HepG2 (cell line): ENCODE results near the gene ENTPD6. TPM values are rescaled to one million over a fixed set of nuclear protein-coding genes. Genes with fewer than 3 reads are reported as not detected.
A peak's percentile ranks its signal among the peaks of the same experiment; 100 is the strongest.

Source experiments
- ATF1 ChIP-seq: IDR thresholded peaks from 2 replicates; pipeline ENCODE4 v1.6.1; 2016; ENCODE audit warnings: mild to moderate bottlenecking, control low read depth
- ATF7-NPFF ChIP-seq: sonication (generic); formaldehyde crosslinking; IDR thresholded peaks from 2 replicates; pipeline ENCODE4 v1.8.1; 2023; ENCODE audit warnings: mild to moderate bottlenecking, low read depth, missing genetic modification reagents, moderate library complexity
- BRD4 ChIP-seq: sonication (generic); formaldehyde crosslinking; IDR thresholded peaks from 2 replicates; pipeline ENCODE4 v1.4.0; 2020; ENCODE audit warnings: missing genetic modification reagents
- ETV5 ChIP-seq: IDR thresholded peaks from 2 replicates; pipeline ENCODE4 v1.6.1; 2018; ENCODE audit warnings: missing biosample characterization, missing genetic modification reagents, inconsistent platforms, borderline replicate concordance
- FOXA1 ChIP-seq, 2 experiments: fragments of 450-650 bp in 1 of 2; sonication (generic) in 1 of 2; formaldehyde crosslinking in 1 of 2; IDR thresholded peaks; 2 replicates each; pipeline versions ENCODE4 v1.4.0 to v1.6.1; 2016 to 2020; ENCODE audit warnings: missing genetic modification reagents in 1 of 2
- FOXC1 ChIP-seq: sonication (generic); formaldehyde crosslinking; IDR thresholded peaks from 2 replicates; pipeline ENCODE4 v1.8.0; 2022; ENCODE audit warnings: mild to moderate bottlenecking, missing genetic modification reagents, borderline replicate concordance
- FOXO4 ChIP-seq: sonication (generic); formaldehyde crosslinking; conservative IDR thresholded peaks from 2 replicates; pipeline ENCODE4 v1.8.1; 2023; ENCODE audit warnings: missing genetic modification reagents
- HINFP ChIP-seq: sonication (generic); formaldehyde crosslinking; IDR thresholded peaks from 2 replicates; pipeline ENCODE4 v1.4.0; 2020; ENCODE audit warnings: low read depth, mild to moderate bottlenecking, missing genetic modification reagents
- HNRNPLL ChIP-seq: fragments of 200-400 bp; formaldehyde crosslinking; IDR thresholded peaks from 2 replicates; pipeline ENCODE4 v1.6.1; 2017; ENCODE audit warnings: mild to moderate bottlenecking, low read depth, low read length; ENCODE audit not compliant: poor library complexity, severe bottlenecking
- KLF12 ChIP-seq: sonication (generic); formaldehyde crosslinking; IDR thresholded peaks from 2 replicates; pipeline ENCODE4 v1.4.0; 2020; ENCODE audit warnings: missing genetic modification reagents, borderline replicate concordance
- MAFK ChIP-seq, 2 experiments: IDR thresholded peaks in 1 of 2; conservative IDR thresholded peaks in 1 of 2; 2 replicates each; pipeline ENCODE4 v1.6.1; 2011; ENCODE audit warnings: improper control_type of control experiment in 2 of 2, low read length in 2 of 2
- SALL2 ChIP-seq: sonication (generic); formaldehyde crosslinking; IDR thresholded peaks from 2 replicates; pipeline ENCODE4 v1.8.1; 2023; ENCODE audit warnings: mild to moderate bottlenecking, missing genetic modification reagents, inconsistent platforms
- TFE3 ChIP-seq: IDR thresholded peaks from 2 replicates; pipeline ENCODE4 v1.6.1; 2016
- ZFP41 ChIP-seq: sonication (generic); formaldehyde crosslinking; IDR thresholded peaks from 2 replicates; pipeline ENCODE4 v1.4.0; 2020; ENCODE audit warnings: mild to moderate bottlenecking, missing genetic modification reagents, borderline replicate concordance
- ZKSCAN1 ChIP-seq: fragments of 150-350 bp; IDR thresholded peaks from 2 replicates; pipeline ENCODE4 v1.6.1; 2014; ENCODE audit warnings: low read length
- ZNF18 ChIP-seq: sonication (generic); formaldehyde crosslinking; IDR thresholded peaks from 2 replicates; pipeline ENCODE4 v1.8.0; 2022; ENCODE audit warnings: mild to moderate bottlenecking, missing genetic modification reagents; ENCODE audit not compliant: insufficient replicate concordance
- ZNF343 ChIP-seq: sonication (generic); formaldehyde crosslinking; IDR thresholded peaks from 2 replicates; pipeline ENCODE4 v1.4.0; 2020; ENCODE audit warnings: mild to moderate bottlenecking, missing genetic modification reagents
- ZNF512 ChIP-seq: sonication (generic); formaldehyde crosslinking; IDR thresholded peaks from 2 replicates; pipeline ENCODE4 v1.4.0; 2020; ENCODE audit warnings: mild to moderate bottlenecking, missing genetic modification reagents
- ZNF549 ChIP-seq: sonication (generic); formaldehyde crosslinking; IDR thresholded peaks from 2 replicates; pipeline ENCODE4 v1.5.0; 2020; ENCODE audit warnings: missing genetic modification reagents
- ZNF850 ChIP-seq: sonication (generic); formaldehyde crosslinking; conservative IDR thresholded peaks from 2 replicates; pipeline ENCODE4 v1.9.0; 2021; ENCODE audit warnings: mild to moderate bottlenecking, missing genetic modification reagents
- polyA plus RNA-seq, 8 experiments: library from polyadenylated mRNA; depleted of rRNA in 3 of 8; stranded (reverse) in 7 of 8; unstranded in 1 of 8; fragments of >200 nt; fragmentation: Illumina TruSeq in 4 of 8; extraction: Trizol in 4 of 8; gene quantifications; 2 replicates each; pipeline versions ENCODE4 v1.2.1 to v1.2.3, GENCODE V29; 2011 to 2016; ENCODE audit warnings: low read depth in 4 of 8, missing spikeins in 1 of 8, mixed read lengths in 1 of 8; ENCODE audit not compliant: insufficient read depth in 1 of 8
- total RNA-seq, 5 experiments: library from RNA; depleted of rRNA; stranded (reverse); fragments of >200 nt; fragmentation: Illumina TruSeq; extraction: Trizol; gene quantifications; 2 replicates each; pipeline ENCODE4 v1.2.3, GENCODE V29; 2016; ENCODE audit warnings: low read depth in 1 of 5

ENTPD6 gene
- total and polyA plus RNA-seq, 2 of the 13 experiments (the other 11 are each of a cell fraction or from before 2014, with no cell fraction given) = 164 to 172 TPM

- no peak for TF ChIP-seq HINFP (CRISPR knock-in tag)
- TF ChIP-seq FOXO4 (CRISPR knock-in tag) = no peak
- TF ChIP-seq SALL2 (CRISPR knock-in tag) = no peak; the same call in 1 of the 2 replicates
- TF ChIP-seq ZNF343 (CRISPR knock-in tag) = no peak
- peak; percentile 55 for TF ChIP-seq ATF1 (CRISPR knock-in tag)
- TF ChIP-seq MAFK (conservative IDR thresholded peaks at IDR 0.05 in 1 of 2, IDR thresholded peaks at IDR 0.05 in 1 of 2; ENCODE audit: low read length in 2 of 2) = no peak
- no peak for TF ChIP-seq FOXC1 (CRISPR knock-in tag)
- no peak for TF ChIP-seq FOXA1 (IDR thresholded peaks at IDR 0.05)
- TF ChIP-seq FOXA1 (CRISPR knock-in tag; IDR thresholded peaks at IDR 0.05) = peak; percentile 51; the same call in 1 of the 2 replicates
- no peak for TF ChIP-seq BRD4 (CRISPR knock-in tag)
- no peak for TF ChIP-seq ZNF512 (CRISPR knock-in tag)
- TF ChIP-seq ZNF850 = no peak
- TF ChIP-seq TFE3 (CRISPR knock-in tag) = 0 out of 2 replicates have a peak, but pooled peaks have one; percentile 48
- TF ChIP-seq ZNF18 (CRISPR knock-in tag) = no peak
- no peak for TF ChIP-seq ZKSCAN1
- no peak for TF ChIP-seq HNRNPLL
- TF ChIP-seq ZNF549 (CRISPR knock-in tag) = no peak
- TF ChIP-seq ATF7-NPFF = no peak
- TF ChIP-seq ZFP41 = no peak
- no peak for TF ChIP-seq ETV5 (CRISPR knock-in tag)
- TF ChIP-seq KLF12 (CRISPR knock-in tag) = no peak
These were observed 16.7 kb upstream of the ENTPD6 start (continued) for GRCh38 chr20:25178563-25179438.
